Hematopoietic multipotent progenitor cell (in vitro differentiated cells): ENCODE data around the gene CIITA. TPM values are rescaled to one million over a fixed set of nuclear protein-coding genes. Genes with fewer than 3 reads are reported as not detected.
"Not testable (repeated sequence)": the region's sequence is repeated elsewhere in the genome, so short reads cannot be mapped to it uniquely, and the experiment has no call there.

Experiments
- DNase-seq, 3 donors: peaks; one replicate each; pipeline ENCODE4 v3.0.0-alpha.2; 2011 to 2015; ENCODE audit warnings: low read depth in 2 of 3, low spot score in 2 of 3
- total RNA-seq: library from RNA; depleted of rRNA; stranded (reverse); fragments of >200 nt; gene quantifications from one replicate; pipeline ENCODE4 v1.2.3, GENCODE V29; 2012

CIITA gene, protein sequence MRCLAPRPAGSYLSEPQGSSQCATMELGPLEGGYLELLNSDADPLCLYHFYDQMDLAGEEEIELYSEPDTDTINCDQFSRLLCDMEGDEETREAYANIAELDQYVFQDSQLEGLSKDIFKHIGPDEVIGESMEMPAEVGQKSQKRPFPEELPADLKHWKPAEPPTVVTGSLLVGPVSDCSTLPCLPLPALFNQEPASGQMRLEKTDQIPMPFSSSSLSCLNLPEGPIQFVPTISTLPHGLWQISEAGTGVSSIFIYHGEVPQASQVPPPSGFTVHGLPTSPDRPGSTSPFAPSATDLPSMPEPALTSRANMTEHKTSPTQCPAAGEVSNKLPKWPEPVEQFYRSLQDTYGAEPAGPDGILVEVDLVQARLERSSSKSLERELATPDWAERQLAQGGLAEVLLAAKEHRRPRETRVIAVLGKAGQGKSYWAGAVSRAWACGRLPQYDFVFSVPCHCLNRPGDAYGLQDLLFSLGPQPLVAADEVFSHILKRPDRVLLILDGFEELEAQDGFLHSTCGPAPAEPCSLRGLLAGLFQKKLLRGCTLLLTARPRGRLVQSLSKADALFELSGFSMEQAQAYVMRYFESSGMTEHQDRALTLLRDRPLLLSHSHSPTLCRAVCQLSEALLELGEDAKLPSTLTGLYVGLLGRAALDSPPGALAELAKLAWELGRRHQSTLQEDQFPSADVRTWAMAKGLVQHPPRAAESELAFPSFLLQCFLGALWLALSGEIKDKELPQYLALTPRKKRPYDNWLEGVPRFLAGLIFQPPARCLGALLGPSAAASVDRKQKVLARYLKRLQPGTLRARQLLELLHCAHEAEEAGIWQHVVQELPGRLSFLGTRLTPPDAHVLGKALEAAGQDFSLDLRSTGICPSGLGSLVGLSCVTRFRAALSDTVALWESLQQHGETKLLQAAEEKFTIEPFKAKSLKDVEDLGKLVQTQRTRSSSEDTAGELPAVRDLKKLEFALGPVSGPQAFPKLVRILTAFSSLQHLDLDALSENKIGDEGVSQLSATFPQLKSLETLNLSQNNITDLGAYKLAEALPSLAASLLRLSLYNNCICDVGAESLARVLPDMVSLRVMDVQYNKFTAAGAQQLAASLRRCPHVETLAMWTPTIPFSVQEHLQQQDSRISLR
- total RNA-seq = 88.6 TPM

DNA sequence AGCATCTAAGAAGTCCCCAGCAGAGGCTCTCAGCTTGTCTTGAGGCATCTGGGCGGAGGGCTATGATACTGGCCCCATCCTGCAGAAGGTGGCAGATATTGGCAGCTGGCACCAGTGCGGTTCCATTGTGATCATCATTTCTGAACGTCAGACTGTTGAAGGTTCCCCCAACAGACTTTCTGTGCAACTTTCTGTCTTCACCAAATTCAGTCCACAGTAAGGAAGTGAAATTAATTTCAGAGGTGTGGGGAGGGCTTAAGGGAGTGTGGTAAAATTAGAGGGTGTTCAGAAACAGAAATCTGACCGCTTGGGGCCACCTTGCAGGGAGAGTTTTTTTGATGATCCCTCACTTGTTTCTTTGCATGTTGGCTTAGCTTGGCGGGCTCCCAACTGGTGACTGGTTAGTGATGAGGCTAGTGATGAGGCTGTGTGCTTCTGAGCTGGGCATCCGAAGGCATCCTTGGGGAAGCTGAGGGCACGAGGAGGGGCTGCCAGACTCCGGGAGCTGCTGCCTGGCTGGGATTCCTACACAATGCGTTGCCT is at the start of gene CIITA:
Gene CIITA (plus strand): TSS at position 404 of the 543 bp plus-strand sequence. CDS start 129 bp downstream, at position 533.
- DNase-seq = peak in 2 of 3 donors; percentile 93 to 98

DNA sequence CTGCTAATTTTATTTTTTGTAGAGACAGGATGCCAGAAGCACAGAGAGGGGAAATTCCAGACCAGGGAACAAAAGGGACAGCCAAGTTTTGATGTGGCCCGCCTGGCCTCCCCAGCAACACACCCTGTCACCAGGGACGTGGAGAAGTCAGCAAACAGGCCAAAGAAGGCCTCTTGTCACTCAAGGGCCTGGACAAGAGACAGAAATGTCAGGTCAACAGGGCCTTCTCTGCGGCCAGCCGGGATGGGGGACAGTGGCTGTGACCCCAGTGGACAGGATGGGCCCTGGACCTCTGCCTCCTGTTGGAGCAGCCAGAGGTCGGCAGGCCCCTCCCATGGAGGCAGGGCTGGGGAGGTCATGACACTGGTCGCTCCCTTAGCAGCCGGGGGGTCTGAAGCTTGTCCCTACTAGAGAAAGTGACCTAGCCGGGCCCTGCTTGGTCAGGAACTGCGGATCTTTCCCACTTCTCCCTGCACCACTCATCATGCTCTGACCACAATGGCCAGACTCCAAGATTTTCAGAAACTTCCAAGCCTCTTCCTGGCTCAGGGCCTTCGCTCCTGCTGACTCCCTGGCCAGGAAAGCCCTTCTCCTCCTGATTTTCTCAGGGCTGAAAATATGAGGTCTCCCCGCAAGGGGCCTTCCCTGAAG is 49.2 kb upstream of the CIITA start:
- no peak for DNase-seq

DNA sequence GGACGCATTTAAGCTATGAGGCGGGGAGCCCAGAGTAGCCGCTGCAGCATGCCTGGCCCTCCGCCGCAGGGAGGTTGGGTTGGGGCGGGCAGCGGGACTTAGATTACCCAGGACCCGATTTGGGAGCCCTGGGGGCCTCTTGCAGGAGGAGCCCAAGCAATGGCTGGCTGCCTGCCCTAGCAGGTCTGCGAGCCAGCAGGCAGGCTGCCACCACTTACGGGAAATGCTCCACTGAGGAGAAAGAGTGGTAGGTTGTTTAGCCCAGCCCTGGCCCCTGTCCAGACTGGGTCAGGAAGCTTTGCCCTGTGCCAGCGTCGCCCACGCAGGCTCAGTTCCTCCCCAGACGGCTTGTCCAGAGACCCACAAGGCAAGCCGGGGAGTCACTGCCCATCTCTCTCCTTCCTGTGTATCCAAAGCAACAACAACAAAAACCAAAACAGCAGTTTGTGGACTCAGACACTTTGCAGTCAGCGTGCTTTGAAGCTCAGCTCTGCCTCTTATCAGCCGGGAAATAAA is 48.1 kb upstream of the CIITA start:
- DNase-seq = peak in 2 of 3 donors; percentile 64 to 66

DNA sequence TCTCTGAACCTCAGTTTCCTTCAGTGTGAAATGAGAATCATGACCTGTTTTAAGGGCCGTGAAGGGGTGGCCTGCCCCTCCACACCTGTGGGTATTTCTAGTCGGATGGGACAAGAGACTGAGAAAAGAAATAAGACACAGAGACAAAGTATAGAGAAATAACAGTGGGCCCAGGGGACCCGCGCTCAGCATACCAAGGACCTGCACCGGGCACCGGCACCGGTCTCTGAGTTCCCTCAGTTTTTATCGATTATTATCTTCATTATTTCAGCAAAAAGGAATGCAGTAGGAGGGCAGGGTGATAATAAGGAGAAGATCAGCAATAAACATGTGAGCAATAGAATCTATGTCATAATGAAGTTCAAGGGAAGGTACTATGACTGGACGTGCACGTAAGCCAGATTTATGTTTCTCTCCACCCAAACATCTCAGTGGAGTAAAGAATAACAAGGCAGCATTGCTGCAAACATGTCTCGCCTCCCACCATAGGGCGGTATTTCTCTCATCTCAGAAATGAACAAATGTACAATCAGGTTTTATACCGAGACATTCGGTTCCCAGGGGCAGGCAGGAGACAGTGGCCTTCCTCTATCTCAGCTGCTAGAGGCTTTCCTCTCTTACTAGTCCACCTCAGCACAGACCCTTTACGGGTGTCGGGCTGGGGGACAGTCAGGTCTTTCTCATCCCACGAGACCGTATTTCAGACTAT is 47.5 kb upstream of the CIITA start:
- not testable (repeated sequence) for DNase-seq

DNA sequence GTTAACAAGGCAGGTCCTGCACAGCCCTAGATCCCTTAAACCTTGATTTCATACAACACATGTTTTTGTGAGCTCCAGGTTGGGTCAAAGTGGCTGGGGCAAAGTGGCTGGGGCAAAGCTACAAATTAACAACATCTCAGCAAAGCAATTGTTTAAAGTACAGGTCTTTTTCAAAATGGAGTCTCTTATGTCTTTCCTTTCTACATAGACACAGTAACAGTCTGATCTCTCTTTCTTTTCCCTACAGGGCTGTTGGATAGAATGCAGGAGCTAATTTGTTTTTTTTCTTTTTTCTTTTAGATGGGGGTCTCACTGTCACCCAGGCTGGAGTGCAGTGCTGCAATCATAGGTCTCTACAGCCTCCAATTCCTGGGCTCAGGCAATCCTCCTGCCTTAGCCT is 46.8 kb upstream of the CIITA start:
- DNase-seq = not testable (repeated sequence)

DNA sequence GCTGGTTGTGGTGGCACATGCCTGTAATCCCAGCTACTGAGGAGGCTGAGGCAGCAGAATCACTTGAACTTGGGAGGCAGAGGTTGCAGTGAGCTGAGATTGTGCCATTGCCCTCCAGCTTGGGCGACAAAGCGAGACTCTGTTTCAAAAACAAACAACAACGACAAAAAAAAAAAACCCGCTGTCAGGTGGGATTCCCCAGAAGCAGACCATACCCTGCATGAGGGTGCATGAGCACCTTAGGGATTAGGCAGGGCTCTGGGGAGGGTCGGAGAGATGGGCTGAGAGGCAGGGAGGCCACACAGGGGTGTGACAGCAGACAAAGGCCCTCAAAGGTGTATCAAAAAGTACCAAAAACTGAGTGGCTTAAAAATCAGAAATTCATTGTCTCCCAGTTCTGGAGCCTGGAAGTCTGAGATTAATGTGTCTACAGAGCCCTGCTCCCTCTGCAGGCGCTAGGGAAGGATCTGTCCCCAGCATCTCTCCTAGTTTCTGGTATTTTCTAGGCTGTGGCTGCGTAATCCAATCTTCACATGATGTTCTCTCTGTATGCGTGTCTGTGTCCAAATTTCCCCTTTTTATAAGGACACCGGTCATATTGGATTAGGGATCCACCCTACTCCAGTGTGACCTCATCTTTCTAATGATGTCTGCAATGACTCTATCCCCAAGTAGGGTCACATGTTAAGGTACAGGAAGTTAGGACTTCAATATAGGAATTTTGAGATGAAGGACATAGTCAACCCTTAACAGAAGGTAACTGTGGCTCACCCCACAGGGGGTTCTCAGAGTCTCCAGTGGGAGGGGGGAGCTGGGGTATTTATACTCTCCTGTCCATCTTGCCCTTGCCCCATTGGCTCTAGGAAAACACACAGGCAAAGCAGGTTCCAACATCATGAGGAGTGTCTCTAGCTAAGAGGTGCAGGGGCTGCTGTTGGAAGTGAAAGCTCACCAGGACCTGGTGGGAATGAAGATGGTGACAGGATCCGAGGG is 44.8 kb upstream of the CIITA start:
- DNase-seq = no peak

DNA sequence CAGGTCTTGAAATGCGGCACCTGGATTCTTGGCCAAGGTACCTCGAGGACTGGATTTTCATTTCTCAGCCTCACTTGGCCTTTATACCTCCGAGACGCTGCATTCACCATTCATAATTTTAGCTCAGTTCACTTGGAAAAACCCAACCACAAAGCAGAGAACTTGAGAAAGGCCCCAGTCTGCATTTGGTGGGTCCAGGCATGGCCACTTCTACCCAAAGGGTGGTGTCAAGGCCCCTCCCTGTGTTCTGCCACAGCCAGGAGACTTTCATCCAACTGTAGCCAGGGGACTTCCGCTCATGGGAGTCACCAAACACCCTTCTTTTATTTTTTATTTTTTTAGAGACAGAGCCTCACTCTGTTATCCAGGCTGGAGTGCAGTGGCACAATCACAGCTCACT is 43.7 kb upstream of the CIITA start:
- DNase-seq = no peak

DNA sequence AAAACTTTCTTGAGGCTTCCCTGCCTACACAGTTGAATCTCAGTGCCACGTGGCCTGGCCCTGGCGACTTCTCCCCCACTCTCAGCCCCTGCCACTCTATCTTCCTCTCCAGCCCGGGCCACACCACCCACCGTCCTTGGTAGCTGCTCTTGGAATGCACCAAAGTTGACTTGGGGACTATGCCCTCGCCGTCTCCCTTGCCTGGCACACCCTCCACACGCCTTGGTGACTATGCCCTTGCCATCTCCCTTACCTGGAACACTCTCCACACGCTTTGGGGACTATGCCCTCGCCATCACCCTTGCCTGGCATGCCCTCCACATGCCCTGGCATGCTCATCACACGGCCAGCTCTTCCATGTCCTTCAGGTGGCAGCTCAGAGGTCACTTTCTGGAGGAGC is 42.9 kb upstream of the CIITA start:
- DNase-seq = no peak

DNA sequence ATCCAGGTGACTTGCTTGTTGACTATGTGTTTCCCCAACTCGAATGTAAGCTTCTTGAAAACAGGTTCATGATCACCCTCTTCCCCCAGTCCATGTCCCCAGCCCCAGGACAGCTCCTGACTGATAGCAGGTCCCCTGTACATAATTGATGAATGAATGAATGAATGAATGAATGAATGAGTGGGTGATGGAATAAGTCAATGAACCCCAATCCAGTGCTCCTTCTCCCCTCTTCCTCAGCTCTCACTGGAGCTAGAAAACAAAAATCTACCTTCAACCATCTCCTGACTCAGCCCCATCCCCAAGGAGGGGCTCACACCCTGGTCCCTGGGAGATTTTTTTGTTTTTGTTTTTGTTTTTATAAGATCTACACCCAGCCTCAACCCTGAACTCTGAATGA is 42.2 kb upstream of the CIITA start:
- DNase-seq = no peak

DNA sequence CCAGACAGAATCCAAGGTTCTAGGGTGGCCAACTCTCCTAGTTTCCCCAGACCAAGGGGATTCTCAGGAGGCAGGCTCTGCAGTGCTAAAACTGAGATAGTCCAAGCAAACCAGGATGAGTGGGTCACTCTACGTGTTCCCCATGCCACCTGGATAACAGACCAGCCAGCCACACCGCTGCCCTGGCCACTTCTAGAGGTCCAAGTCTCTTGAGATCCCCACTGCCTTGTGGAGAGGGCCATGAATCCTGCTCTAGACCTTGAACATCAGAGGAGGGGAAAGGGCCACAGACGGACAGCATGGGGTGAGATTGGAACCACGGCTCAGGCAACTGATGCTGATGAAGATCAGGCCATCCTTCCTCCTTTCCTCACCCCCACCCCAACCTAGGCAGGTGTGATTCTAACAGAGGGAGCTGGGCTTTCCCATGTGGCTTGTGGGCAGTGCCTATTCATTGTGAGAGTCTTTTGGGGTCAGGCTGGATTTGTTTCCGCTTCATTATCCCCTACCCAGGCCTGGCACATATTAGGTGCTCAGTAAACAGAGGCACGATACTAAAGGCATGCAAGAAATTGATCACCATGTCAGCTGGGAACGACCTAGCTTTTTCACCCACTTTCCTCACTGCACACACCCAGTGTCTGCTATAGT is 41.6 kb upstream of the CIITA start:
- DNase-seq = no peak

DNA sequence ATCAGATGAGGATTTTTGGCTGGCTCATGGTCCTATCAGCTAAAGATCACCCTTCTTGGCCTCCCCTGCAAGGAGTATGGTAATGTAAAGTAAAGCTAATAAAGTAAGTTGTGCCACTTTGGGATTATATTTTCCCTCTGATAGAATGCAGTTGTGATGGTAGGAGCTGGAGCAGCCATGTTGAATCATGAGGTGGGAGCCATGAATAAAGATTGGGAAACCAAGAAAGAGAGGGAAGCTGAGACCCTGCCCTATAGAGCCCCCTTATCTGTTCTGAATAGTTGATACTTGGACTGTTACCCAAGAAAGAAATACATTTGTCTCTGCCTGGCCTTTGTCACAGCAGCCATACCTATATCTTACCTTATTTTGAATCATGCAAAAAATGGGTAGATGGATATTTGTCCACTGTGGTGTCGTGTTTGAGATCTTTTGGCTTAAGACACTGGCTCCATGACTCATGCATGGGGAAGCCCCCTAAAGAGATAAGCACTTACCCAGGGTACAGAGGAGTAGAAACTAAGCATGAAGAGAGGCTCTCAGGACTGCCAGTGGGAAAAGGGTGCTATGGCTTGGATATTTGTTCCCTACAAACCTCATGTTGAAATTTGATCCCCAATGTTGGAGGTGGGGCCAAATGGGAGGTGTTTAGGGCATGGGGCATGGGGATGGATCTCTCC is 40.7 kb upstream of the CIITA start:
- DNase-seq = no peak

DNA sequence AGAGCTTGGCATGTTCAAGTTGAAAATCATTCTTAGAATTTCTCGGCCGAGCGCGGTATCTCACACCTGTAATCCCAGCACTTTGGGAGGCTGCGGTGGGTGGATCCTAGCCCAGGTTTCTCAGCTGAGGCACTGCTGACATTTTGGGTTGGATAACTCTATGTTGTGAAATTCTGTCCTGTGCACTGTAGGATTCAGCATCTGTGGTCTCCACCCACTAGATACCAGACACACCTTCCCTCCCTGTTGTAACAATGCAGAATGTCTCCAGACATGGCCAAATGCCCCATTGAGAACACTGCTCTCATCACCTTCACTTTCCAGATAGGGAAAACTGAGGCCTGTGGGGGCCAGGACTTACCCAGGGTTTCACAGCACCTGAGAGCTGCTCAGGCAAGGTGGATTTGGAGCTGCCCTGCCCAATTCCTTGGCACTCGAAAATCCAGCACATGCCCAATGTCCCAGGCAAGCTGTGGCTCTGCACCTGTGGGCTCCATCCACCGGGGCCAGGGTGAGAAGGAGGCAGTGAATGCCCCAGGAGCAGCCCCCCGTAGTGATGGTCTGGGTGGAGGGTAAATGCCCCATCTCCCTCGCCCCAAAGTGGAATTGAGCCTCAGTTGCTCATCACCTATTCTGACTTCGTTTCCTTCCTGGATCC is 38.3 kb upstream of the CIITA start:
- no peak for DNase-seq

DNA sequence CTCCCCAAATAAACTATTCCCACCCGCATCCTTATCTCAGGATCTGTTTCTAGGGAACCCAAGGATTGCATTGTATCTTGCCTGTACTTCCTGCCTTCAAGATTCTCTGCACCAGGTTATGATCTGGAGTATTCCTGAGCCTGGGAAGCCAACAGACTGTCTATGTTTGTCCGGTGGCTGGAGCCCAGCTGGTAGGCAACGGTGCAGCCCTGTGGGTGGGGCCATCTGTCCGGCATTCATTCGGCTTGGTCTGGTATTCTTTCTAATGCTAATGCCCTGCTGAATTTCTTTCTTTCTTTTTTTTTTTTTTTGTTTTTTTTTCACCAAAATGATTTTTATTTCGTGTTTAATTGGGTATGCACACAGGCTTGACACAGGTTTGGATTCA is 37.7 kb upstream of the CIITA start:
- DNase-seq = no peak

DNA sequence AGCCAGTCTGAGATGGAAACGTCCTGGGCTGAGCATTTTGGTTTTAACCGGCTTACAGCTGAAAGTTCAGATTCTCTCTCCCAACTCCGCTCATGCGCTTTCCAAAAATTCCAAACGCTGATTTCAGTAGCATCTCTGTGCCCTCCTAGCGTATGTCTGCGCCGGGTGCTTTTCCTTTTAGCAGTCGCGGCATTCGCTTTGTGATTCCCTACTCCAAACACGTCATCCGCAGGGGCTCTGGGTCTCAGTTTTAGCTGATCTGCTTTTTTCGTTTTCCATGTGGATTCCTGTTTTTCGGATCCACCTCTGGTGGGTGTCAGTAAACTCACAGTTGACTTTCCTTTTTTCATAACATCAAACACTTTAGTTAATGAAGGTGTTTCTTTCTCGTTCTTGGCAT is 36.3 kb upstream of the CIITA start:
- no peak for DNase-seq

DNA sequence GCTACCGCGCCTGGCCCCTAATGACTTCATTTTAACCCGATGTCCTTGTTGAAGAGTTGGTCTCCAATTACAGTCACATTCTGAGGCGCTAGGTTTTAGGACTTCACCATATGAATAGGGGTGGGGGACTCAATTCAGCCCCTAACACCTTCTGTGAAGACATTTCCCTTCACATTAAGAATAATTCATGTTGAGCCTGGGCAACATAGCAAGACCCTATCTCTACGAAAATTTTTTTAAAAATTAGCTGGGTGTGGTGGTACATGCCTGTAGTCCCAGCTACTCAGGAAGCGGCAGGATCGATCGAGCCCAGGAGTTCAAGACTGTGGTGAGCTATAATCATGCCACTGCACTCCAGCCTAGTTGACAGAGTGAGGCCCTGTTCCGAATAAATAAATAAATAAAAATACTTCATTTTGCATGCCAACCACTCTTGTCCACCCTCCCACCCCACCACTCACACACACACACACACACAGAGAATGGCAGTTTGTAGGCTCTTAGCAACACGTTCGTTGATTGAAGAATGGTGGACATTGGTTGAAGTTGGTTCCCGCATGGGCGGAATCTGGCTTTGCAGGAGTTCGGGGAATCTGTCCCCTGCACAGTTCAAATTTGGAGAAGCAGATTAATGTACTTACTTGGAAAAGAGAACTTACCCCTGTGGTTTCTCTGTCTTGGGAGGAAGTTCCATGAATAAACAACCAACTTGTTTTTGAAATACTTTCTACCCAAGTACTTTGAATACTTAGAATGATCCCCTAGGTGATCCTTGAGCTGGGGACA is 30.6 kb upstream of the CIITA start:
- DNase-seq = peak in 1 of 3 donors; percentile 49

DNA sequence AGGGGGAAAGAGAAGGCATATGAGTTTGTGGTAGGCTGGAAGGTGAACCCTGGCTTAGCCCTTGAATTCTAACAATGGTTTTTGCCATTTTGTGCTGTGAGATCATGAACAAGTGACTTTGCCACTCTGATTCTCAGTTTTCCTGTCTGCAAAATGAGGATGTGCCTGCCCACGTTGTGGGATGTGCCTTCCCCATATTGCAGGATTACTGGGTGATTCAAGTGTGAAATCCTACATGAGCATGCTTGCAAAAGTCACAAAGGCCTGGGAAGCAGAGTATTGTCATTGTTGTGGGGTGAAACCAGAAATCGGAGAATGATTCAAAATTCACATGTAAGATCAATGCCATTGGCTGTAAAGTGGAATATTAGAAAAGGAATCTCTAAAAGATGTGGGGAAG is 29.8 kb upstream of the CIITA start:
- DNase-seq = no peak
